GM19193 (cell line): ENCODE measurements around the gene PDLIM5.

Source experiments
- POLR2A ChIP-seq: IDR thresholded peaks from 4 replicates; pipeline ENCODE4 v1.6.1; 2011; ENCODE audit not compliant: insufficient read depth, insufficient read length; ENCODE audit errors: extremely low read depth

The PDLIM5 gene

DNA sequence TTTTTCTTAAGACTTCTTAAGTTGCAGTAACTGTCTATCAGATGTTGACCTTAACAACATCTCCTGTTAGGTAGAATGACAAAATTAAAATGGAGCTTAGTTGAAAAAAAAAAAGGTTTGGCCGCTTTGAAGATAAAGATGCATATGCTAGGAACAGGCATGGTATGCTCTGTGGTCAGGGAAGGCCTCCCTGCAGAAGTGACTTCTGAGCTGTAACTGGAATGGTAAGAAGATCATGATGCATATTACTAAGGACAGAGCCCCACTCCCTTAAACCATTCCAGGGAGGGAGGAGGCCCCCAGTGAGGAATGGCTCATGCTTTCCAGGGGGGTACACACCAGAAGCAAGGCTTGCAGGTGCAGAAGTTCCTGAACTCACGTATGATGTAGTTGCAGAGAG is 43.7 kb downstream of the PDLIM5 start:
- TF ChIP-seq POLR2A, result no peak

DNA sequence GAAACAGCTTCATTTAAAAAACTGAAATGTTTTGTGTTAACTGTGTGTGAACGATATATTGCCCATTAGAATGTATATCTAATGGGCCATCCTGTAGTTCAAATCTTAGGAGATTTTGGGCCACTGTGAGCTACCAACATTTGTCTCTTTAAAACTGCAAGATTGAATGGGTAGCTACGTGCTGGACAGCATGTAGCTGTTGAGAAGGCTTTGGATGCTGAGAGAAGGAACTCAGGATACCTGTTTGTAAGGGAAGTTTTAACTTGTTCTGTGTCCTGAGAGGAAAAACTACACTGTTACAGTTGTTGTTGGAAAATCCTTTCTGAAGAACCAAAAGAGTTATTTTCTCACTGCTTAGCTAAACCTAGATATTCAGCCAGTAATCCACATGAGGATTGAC is 45.9 kb downstream of the PDLIM5 start:
- no peak for TF ChIP-seq POLR2A

GRCh38 chr4:94498502-94498901 is 46.8 kb downstream of the PDLIM5 start:
- TF ChIP-seq POLR2A, result no peak

DNA sequence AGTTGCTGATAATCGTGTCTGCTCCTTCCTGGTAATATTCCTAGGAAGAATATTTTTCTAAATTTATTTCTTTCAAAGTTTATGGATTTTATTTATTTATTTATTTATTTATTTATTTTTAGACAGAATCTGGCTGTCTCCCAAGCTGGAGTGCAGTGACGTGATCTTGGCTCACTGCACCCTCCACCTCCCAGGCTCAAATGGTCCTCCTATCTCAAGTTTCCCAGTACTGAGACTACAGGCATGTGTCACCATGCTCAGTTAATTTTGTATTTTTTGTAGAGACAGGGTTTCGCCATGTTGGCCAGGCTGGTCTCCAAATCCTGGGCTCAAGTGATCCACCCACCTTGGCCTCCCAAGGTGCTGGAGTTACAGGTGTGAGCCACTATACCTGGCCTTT is 48.9 kb downstream of the PDLIM5 start:
- no peak for TF ChIP-seq POLR2A

DNA sequence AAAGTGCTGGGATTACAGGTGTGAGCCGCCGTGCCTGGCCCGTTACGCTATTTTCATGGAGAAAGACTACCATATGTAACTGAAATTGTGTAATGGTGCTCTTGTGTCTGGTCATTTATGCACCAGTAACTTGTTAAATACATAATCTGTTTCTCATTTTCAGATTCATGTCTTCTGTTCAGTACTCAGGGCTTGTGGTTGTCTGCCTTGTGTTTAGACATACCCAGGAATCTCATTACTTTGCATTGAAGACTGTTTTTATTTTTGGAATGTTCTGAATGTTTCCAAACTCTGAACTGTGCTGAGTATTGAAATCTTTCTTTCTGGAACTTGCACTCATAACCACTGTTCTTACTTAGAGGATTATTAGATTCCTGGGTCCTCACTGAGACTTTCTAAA is 52.8 kb downstream of the PDLIM5 start:
- no peak for TF ChIP-seq POLR2A

DNA sequence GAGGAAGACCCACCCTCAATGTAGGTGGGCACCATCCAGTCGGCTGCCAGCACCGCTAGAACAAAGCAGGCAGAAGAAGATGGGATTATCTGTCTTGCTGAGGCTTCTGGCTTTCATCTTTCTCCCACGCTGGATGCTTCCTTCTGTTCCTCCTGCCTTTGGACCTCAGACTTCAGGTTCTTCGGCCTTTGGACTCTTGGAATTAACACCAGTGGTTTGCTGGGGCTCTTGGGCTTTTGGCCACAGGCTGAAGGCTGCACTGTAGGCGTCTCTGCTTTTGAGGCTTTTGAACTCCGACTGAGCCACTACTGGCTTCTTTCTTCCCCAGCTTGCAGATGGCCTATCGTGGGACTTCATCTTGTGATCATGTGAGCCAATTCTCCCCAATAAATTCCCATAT is 55.1 kb downstream of the PDLIM5 start:
- no peak for TF ChIP-seq POLR2A

DNA sequence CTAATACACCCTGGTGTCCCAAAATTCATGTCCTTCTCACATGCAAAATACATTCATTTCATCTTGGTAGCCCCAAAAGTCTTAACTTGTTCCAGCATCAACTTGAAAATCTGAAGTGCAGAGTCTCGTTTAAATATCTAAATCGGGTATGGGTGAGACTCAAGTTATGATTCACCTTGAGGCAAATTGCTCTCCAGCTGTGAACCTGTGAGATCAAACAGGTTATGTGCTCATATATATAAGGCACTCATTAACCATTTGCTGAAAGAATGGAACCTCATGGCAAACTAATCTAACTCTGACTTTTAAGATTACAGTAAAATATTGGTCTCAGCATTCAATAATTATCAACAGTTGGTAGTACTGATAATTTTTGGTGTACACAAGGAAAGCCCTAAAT is 55.5 kb downstream of the PDLIM5 start:
- TF ChIP-seq POLR2A, result no peak

DNA sequence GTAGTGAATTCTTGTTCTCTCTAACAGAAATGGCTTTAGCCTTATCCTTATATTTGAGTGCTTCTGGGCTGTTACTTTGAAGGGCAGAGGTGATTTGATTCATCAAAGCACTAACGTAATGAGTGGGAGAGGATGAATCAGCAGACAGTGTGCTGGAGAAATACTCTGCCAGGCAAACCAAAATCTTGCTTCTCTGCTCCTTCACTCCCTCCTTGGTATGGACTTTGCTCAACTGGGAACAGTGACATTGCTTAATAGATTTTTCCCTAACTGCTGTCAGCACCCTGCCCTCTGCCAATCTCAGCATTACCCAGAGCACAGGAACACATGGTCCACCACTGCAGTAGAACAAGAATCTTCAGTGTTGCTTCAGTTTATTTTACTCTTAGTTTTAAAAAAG is 56.0 kb downstream of the PDLIM5 start:
- no peak for TF ChIP-seq POLR2A

DNA sequence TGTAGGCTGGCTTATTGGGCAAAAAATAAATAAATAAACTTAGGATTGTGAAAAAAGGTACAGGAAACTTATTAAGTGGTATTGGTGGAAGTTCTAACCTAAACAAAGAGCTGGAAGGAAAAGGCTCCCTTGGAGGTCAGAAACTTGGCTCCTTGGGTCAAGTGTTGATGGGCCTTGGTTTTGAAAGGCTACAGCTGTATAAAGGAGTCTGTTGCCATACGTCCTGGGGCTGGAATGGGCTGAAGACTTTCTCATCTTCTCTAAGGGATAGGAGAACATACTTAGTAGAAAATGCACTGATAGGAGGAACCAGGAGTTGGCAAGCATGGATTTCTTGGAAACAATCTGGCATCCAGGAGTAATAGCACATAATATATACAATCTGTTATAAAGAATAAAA is 56.6 kb downstream of the PDLIM5 start:
- no peak for TF ChIP-seq POLR2A

- no peak for TF ChIP-seq POLR2A
Observed at GRCh38 chr4:94508806-94509205, 57.1 kb downstream of the PDLIM5 start.

GRCh38 chr4:94511591-94511990 is 59.8 kb downstream of the PDLIM5 start:
- TF ChIP-seq POLR2A, result no peak

- TF ChIP-seq POLR2A, result no peak
Observed at GRCh38 chr4:94515365-94515764, 63.6 kb downstream of the PDLIM5 start.

DNA sequence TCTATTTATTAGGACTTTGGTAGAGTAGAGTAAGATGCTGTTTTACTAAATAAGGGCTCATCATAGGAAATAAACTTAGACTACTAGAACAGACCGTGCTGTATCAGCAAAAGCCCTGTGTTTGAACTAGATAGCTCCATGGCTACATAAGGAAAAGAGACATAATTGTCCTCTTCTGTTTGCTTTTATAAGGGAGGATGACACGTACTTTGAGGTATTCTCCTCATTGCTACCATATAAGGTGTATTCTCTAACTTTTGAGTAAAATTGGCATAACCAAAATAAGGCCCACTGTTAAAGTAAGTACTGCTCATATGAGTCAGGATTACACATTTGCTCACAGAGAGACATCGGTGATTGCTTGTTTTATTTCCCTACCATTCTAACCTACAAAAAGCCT is 64.3 kb downstream of the PDLIM5 start:
- TF ChIP-seq POLR2A, result no peak

DNA sequence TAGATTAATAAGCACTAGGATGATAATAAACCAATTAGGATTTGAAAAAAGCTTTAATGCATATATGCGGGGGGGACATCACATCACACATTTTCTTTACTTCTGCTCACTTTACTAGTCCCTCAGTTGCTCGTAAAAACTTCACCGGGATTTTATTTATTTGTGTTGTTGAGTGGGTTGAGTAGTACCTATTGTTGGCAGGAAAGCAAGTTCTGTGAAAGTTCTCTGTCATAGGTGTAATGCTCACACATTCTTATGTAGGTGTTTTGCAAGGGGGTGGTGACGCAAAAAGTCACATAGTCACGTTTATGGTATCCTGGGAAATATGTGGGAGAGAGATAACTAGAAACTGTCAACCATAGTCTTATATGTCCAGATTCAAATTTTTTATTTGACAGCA is 65.3 kb downstream of the PDLIM5 start:
- TF ChIP-seq POLR2A, result no peak

DNA sequence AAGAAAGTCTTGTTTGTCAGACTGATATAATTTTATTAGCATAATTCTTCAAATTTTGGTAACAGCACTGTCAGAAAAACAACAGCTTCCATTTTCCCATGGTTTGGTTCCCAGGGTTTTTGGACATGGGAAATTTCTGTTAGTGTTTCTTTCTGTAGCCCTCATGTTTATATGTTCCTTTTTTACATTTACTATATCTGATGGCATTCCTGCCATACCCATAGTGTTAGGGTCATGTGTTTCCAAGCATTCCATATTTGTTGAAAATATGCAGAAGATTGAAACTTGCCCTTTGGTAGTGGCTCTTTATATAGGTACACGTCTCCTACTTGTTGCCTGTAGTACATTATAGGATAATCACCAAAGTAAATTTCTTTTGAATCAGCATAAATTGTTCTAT is 65.8 kb downstream of the PDLIM5 start:
- TF ChIP-seq POLR2A, result no peak

DNA sequence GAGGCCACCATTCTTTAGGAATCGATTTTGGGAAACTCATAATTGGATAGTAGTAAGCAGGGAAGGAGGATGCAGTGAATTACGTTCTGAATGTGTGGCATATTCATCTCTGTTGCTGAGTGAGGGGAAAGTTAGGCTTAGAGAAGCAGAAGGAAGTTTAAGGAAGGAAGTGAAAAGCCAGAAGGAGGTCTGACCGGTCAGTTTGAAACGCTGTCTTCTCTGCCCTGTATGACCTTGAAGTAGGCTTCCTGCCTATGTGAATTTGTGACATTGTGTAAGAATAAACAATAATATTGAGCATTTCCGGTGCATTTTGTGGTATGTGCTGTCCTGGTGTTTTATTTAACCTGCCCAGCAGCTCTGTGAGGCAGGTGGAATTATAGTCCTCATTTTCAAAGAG is 67.3 kb downstream of the PDLIM5 start:
- no peak for TF ChIP-seq POLR2A

DNA sequence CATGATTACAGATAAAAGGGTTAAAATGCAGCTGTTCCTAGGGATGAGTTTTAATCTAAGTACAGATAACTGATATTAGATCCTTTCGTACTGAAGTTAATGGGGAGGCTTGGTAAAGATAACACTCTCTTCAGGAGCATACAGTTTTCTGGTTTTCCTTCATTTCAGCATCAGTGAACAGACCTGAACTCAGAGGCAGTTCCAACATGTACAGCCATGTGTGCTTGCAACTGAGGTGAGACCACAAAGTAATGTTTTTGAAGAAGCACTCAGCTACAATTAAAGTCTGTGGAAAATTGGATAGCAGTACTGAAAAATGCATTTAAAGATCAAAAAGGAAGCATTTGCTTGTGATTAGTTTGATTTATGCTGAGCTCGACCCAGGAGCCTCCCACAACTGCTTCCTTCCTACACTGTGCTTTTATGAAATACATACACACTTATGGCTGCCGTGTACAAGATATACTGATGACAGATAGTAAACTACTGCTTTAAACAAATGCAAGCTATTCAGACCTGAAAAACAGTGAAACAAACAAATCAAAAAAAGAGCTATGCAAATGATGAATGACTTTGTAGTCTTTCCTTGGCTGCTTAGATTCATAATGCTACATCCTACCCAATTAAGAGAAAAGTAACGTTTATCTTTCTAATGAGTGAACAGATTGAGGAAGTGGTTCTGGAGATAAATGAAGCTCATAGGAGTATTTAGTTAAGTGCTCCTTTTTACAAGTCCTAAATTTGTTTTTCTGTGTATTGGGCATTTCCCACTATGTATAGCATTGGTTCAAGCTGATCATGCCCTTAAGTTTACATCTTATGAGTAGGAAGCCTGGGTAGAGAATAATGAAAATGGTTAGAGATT is 68.4 kb downstream of the PDLIM5 start:
- no peak for TF ChIP-seq POLR2A
